Neural cell (in vitro differentiated cells): ENCODE data around the gene CEP85.

ENCODE experiments used
- EZH2 ChIP-seq: fragments of 200-600, 300-800 bp; shearing (Covaris generic), sonication (generic); IDR thresholded peaks from 2 replicates; pipeline ENCODE4 v1.6.1; 2014; ENCODE audit warnings: antibody characterized with exemption, low read length, borderline replicate concordance, mild to moderate bottlenecking; ENCODE audit not compliant: insufficient read depth, poor library complexity, severe bottlenecking
- POLR2AphosphoS5 ChIP-seq: IDR thresholded peaks from 2 replicates; pipeline ENCODE4 v1.6.1; 2012
- RAD21 ChIP-seq: fragments of 450-650 bp; conservative IDR thresholded peaks from 2 replicates; pipeline ENCODE4 v1.6.1; 2014; ENCODE audit warnings: antibody characterized with exemption, mild to moderate bottlenecking, moderate library complexity
- TAF1 ChIP-seq: IDR thresholded peaks from 2 replicates; pipeline ENCODE4 v1.6.1; 2012; ENCODE audit warnings: low read depth
- TF ChIP-seq, protein P1 (sequence below): fragments of 450-650 bp; IDR thresholded peaks from 2 replicates; pipeline ENCODE4 v1.5.1; 2014; ENCODE audit warnings: antibody characterized with exemption, mild to moderate bottlenecking, moderate library complexity; ENCODE audit not compliant: poor library complexity, severe bottlenecking

DNA sequence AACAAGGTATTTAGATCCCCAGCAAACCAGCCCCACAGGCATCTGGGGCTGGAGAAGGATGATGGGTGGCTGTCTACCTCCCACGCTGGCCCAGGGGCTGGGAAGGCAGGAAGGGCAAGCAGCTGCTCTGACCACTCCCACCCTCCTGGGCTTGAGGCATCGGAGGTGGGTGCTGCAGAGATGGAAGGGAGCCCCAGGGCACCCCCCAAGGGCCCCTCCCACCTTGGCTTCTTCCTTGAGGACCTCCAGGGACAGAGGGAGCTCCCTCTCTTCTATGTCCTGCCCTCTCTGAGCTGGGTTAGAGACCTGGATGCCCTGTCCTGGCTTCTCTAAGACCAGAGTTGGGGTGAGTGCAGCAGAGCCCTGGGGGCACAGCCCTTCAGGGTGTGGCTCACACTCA, 86.9 kb downstream of the CEP85 start:
- no peak for TF ChIP-seq RAD21
- TF ChIP-seq, protein P1, sequence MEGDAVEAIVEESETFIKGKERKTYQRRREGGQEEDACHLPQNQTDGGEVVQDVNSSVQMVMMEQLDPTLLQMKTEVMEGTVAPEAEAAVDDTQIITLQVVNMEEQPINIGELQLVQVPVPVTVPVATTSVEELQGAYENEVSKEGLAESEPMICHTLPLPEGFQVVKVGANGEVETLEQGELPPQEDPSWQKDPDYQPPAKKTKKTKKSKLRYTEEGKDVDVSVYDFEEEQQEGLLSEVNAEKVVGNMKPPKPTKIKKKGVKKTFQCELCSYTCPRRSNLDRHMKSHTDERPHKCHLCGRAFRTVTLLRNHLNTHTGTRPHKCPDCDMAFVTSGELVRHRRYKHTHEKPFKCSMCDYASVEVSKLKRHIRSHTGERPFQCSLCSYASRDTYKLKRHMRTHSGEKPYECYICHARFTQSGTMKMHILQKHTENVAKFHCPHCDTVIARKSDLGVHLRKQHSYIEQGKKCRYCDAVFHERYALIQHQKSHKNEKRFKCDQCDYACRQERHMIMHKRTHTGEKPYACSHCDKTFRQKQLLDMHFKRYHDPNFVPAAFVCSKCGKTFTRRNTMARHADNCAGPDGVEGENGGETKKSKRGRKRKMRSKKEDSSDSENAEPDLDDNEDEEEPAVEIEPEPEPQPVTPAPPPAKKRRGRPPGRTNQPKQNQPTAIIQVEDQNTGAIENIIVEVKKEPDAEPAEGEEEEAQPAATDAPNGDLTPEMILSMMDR = no peak
- no peak for TF ChIP-seq POLR2AphosphoS5
- no peak for TF ChIP-seq EZH2
- TF ChIP-seq TAF1 = no peak
